T-cell (primary cell): ENCODE measurements around the gene OR10P1. TPM values are rescaled to one million over a fixed set of nuclear protein-coding genes. Genes with fewer than 3 reads are reported as not detected.
A peak's percentile ranks its signal among the peaks of the same experiment; 100 is the strongest.

Experiments used
- ATAC-seq, 4 experiments: fragments of 200-7000 bp in 3 of 4; fragments of 150-1000 bp in 1 of 4; cut with Tn5 transposase; replicated peaks in 1 of 4; 1 replicate in 3 of 4; 2 replicates in 1 of 4; pipeline ENCODE4 v1.10.0; 2021; ENCODE audit warnings: moderate library complexity in 3 of 4, mild to moderate bottlenecking in 2 of 4, moderate number of reproducible peaks in 1 of 4
- CTCF ChIA-PET, 2 donors: fragments of 300-600 bp; sonication (Branson Sonifier 250); formaldehyde crosslinking; loops; one replicate each; lab custom pipeline; 2022; ENCODE audit warnings: antibody characterized with exemption in 2 of 2; lab: Charles Lee
- POLR2A ChIA-PET, 2 donors: fragments of 300-600 bp; sonication (Branson Sonifier 250); formaldehyde crosslinking; loops; one replicate each; lab custom pipeline; 2022; ENCODE audit warnings: antibody characterized with exemption in 2 of 2; lab: Charles Lee
- DNase-seq, 35 experiments: peaks; one replicate each; pipeline versions ENCODE4 v3.0.0 to v3.0.0-alpha.2; 2013 to 2023
- H3K27ac ChIP-seq: one replicate; pipeline ENCODE4 v1.5.1; 2013; ENCODE audit warnings: low read length
- H3K27me3 ChIP-seq, 2 experiments: replicated peaks in 1 of 2; 1 replicate in 1 of 2; 2 replicates in 1 of 2; pipeline versions ENCODE4 v1.6.1 to v1.7.0; 2013; ENCODE audit warnings: low read length in 1 of 2, mixed read lengths in 1 of 2; ENCODE audit not compliant: control insufficient read depth in 2 of 2, insufficient read depth in 2 of 2; ENCODE audit errors: extremely low read depth in 1 of 2
- H3K36me3 ChIP-seq, 2 donors: 1 replicate in 1 of 2; 2 replicates in 1 of 2; pipeline versions ENCODE4 v1.6.1 to v1.7.0; 2013; ENCODE audit warnings: low read length in 1 of 2; ENCODE audit not compliant: control insufficient read depth in 2 of 2, insufficient read depth in 1 of 2; ENCODE audit errors: extremely low read depth in 1 of 2
- H3K4me1 ChIP-seq, 2 experiments: 1 replicate in 1 of 2; 2 replicates in 1 of 2; pipeline versions ENCODE4 v1.6.1 to v1.7.0; 2013; ENCODE audit warnings: low read length in 2 of 2, mixed read lengths in 1 of 2; ENCODE audit not compliant: insufficient read depth in 2 of 2, control insufficient read depth in 1 of 2; ENCODE audit errors: extremely low read depth in 1 of 2
- H3K4me3 ChIP-seq, 2 donors: 1 replicate in 1 of 2; 2 replicates in 1 of 2; pipeline versions ENCODE4 v1.5.1 to v1.7.0; 2013; ENCODE audit warnings: mild to moderate bottlenecking in 2 of 2, low read length in 1 of 2, moderate library complexity in 1 of 2; ENCODE audit not compliant: control insufficient read depth in 1 of 2; ENCODE audit errors: extremely low read depth in 1 of 2
- H3K9me3 ChIP-seq: 2 replicates; pipeline ENCODE4 v1.7.0; 2013
- H3K27ac Mint-ChIP-seq, 2 donors: one replicate each; pipeline ENCODE4 v1.8.0; 2020 to 2021; ENCODE audit warnings: mild to moderate bottlenecking in 2 of 2, mixed read lengths in 2 of 2
- H3K27me3 Mint-ChIP-seq, 2 donors: one replicate each; pipeline ENCODE4 v1.8.0; 2021 to 2022; ENCODE audit warnings: mixed read lengths in 2 of 2
- H3K36me3 Mint-ChIP-seq: one replicate; pipeline ENCODE4 v1.8.0; 2021; ENCODE audit warnings: mixed read lengths
- H3K4me1 Mint-ChIP-seq, 3 donors: one replicate each; pipeline ENCODE4 v1.8.0; 2020 to 2022; ENCODE audit warnings: mixed read lengths in 3 of 3, mild to moderate bottlenecking in 1 of 3
- H3K4me3 Mint-ChIP-seq, 3 donors: one replicate each; pipeline ENCODE4 v1.8.0; 2020 to 2022; ENCODE audit warnings: mild to moderate bottlenecking in 3 of 3, mixed read lengths in 3 of 3, moderate library complexity in 3 of 3
- H3K9me3 Mint-ChIP-seq, 3 donors: one replicate each; pipeline ENCODE4 v1.8.0; 2020 to 2022; ENCODE audit warnings: mixed read lengths in 3 of 3
- WGBS: methylation state at CpG from one replicate; pipeline ENCODE4 v1.1.5; 2013; ENCODE audit warnings: missing lambda C conversion rate; ENCODE audit not compliant: insufficient coverage; 5-methylcytosine and 5-hydroxymethylcytosine counted together
- total RNA-seq, 35 experiments: library from RNA in 6 of 35; stranded (reverse) in 6 of 35; fragments of 120-200 nt in 1 of 35; gene quantifications; one replicate each; pipeline versions ENCODE4 v1.2.1 to v1.2.4 and lab custom pipeline; 2013 to 2026

Gene OR10P1
- total RNA-seq, 5 donors from 2014 or later (not counting 1 experiment from before 2014, with no cell fraction given), result not detected

DNA sequence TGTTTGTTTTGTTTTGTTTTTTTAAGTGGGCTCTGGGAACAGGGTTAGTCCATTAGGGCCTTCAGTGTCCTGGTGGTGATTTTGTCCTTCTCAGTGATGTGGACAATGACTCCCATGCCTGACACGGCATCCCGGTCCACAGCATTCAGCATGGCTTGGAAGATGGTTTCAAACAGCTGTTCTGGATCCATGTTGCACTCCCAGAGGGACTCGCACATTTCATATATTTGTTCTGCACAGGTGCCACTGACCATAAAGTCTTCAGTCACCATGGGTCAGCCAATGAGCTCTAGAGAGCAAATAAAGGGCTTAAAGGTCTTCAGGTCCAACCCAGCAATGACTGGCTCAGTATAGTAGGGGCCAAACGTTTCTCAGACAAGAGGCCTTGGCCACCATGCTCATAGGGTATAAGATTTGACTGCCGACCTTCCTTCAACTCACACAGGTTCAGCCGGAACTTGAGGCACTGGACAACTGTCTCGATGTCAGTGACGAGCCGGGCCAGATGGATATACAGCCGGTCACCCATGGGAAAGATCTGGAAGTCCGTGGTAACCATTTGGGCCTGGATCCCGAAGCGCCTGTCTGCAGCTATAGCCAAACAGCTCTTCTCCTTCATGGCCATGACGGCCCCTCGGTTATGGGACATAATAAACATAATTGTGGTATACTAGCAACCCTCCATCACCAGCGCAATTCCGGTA lies 18.0 kb downstream of the OR10P1 start:
- Histone ChIP-seq H3K4me3 (no peak overlapping the region), H3K4me1 (no peaks in the 10 kb centered on the region), H3K27me3 (peaks cover 0 to 3% of the 10 kb centered on the region in 2 experiments), H3K9me3 (no peaks in the 10 kb centered on the region), H3K36me3 (no peaks in the 10 kb centered on the region), H3K27ac (no peak overlapping the region)
- POLR2A ChIA-PET, result no interaction called here
- Mint-ChIP-seq H3K4me3 (no peak overlapping the region), H3K4me1 (peaks cover 0 to 9% (median 7%) of the 10 kb centered on the region in 3 donors), H3K36me3 (no peaks in the 10 kb centered on the region), H3K27me3 (no peaks in the 10 kb centered on the region), H3K9me3 (no peaks in the 10 kb centered on the region), H3K27ac (no peak overlapping the region)
- DNase-seq (no peak), ATAC-seq (no peak)
- WGBS, result 90% methylated on average over 9 of the region's 17 CpGs
- CTCF ChIA-PET, result interaction anchor here (0.6 to 2.6 kb wide), 3 partner anchors 9 to 61 kb away, joined by 3 to 21 read pairs (median 6); partner anchors contain the start of gene BLOC1S1 (in 1 of the 2)

GRCh38 chr12:55657212-55657611 lies 20.5 kb downstream of the OR10P1 start:
- no peak overlapping the region for H3K27ac Mint-ChIP-seq
- POLR2A ChIA-PET, result interaction anchor here in 1 of 2 donors (0.6 kb wide), 1 partner anchor 12 kb away, joined by 5 read pairs; no protein-coding TSS in a partner anchor
- no peak for DNase-seq

DNA sequence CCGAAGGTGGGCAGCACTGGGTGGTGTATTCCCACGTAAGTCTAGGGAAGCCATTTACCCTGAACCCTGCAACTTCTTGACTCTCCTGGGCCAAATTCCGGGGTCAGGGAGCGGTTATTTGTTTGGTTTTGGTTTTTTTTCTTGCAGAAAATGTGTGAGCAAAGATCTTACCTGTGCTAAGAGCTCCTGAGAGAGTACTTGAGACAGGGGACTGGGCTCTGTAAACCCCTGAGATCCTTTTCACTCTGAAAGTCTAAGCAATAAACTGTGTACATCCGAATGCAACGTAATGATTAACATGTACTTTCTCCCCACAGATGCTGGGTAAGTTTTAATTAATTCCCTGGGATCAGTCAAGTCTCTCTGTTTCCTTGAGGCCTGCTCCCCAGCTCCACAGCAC lies 21.5 kb downstream of the OR10P1 start:
- H3K4me3 Mint-ChIP-seq, result no peak overlapping the region
- POLR2A ChIA-PET, result no interaction called here
- peaks cover 0 to 4% (median 2%) of the 10 kb centered on the region in 3 donors for H3K4me1 Mint-ChIP-seq
- Histone ChIP-seq H3K4me3 (no peak overlapping the region), H3K27me3 (peaks cover 0 to 3% of the 10 kb centered on the region in 2 experiments), H3K4me1 (no peaks in the 10 kb centered on the region), H3K27ac (no peak overlapping the region), H3K9me3 (no peaks in the 10 kb centered on the region), H3K36me3 (no peaks in the 10 kb centered on the region)
- 91% methylated on average over 4 of the region's 6 CpGs for WGBS
- CTCF ChIA-PET, result interaction anchor here in 1 of 2 donors (4.5 kb wide), 1 partner anchor 13 kb away, joined by 37 read pairs; no protein-coding TSS in a partner anchor
- no peak for DNase-seq
- no peak for ATAC-seq
- H3K27me3 Mint-ChIP-seq, result no peaks in the 10 kb centered on the region
- no peaks in the 10 kb centered on the region for H3K9me3 Mint-ChIP-seq
- H3K27ac Mint-ChIP-seq, result no peak overlapping the region
- H3K36me3 Mint-ChIP-seq, result no peaks in the 10 kb centered on the region

More at GRCh38 chr12:55657212-55657611, 20.5 kb downstream of the OR10P1 start:
- H3K4me3 Mint-ChIP-seq, result no peak overlapping the region
- Histone ChIP-seq H3K9me3 (no peaks in the 10 kb centered on the region), H3K4me1 (no peaks in the 10 kb centered on the region), H3K4me3 (no peak overlapping the region), H3K36me3 (no peaks in the 10 kb centered on the region), H3K27me3 (peaks cover 0 to 3% of the 10 kb centered on the region in 2 experiments), H3K27ac (no peak overlapping the region)
- H3K27me3 Mint-ChIP-seq, result no peaks in the 10 kb centered on the region
- no peaks in the 10 kb centered on the region for H3K36me3 Mint-ChIP-seq
- CTCF ChIA-PET, result interaction anchor here (0.5 to 4.5 kb wide), 9 partner anchors 11 to 649 kb away, joined by 3 to 37 read pairs (median 3); no protein-coding TSS in a partner anchor
- no peaks in the 10 kb centered on the region for H3K9me3 Mint-ChIP-seq
- peaks cover 0 to 7% (median 5%) of the 10 kb centered on the region in 3 donors for H3K4me1 Mint-ChIP-seq
- no CpG with 5 or more reads among the region's 4 CpGs for WGBS
- no peak for ATAC-seq

- Mint-ChIP-seq H3K9me3 (no peaks in the 10 kb centered on the region), H3K36me3 (no peaks in the 10 kb centered on the region), H3K4me1 (peaks cover 0 to 4% (median 2%) of the 10 kb centered on the region in 3 donors), H3K27ac (no peak overlapping the region), H3K27me3 (no peaks in the 10 kb centered on the region), H3K4me3 (no peak overlapping the region)
- 79% methylated on average over 2 of the region's 3 CpGs for WGBS
- Histone ChIP-seq H3K9me3 (no peaks in the 10 kb centered on the region), H3K27me3 (peaks cover 0 to 3% of the 10 kb centered on the region in 2 experiments), H3K4me1 (no peaks in the 10 kb centered on the region), H3K27ac (no peak overlapping the region), H3K36me3 (no peaks in the 10 kb centered on the region), H3K4me3 (no peak overlapping the region)
- ATAC-seq (no peak), DNase-seq (no peak)
- CTCF ChIA-PET, result interaction anchor here in 1 of 2 donors (0.6 to 4.5 kb wide), 2 partner anchors 8 to 13 kb away, joined by 4 to 37 read pairs; no protein-coding TSS in a partner anchor
- POLR2A ChIA-PET, result no interaction called here
These were observed 22.1 kb downstream of the OR10P1 start for GRCh38 chr12:55658635-55659391.

- CTCF ChIA-PET, result interaction anchor here in 1 of 2 donors (4.5 kb wide), 1 partner anchor 14 kb away, joined by 37 read pairs; no protein-coding TSS in a partner anchor
- 79% methylated on average over 8 of the region's 9 CpGs for WGBS
- peak in 1 of 35 experiments; percentile 29 for DNase-seq
These were observed 23.0 kb downstream of the OR10P1 start for GRCh38 chr12:55659486-55660385.

More at GRCh38 chr12:55659486-55660385, 23.0 kb downstream of the OR10P1 start:
- Histone ChIP-seq H3K36me3 (no peaks in the 10 kb centered on the region), H3K27me3 (peaks cover 0 to 8% of the 10 kb centered on the region in 2 experiments), H3K9me3 (no peaks in the 10 kb centered on the region), H3K27ac (no peak overlapping the region), H3K4me3 (no peak overlapping the region), H3K4me1 (no peaks in the 10 kb centered on the region)
- Mint-ChIP-seq H3K9me3 (no peaks in the 10 kb centered on the region), H3K27ac (no peak overlapping the region), H3K4me3 (no peak overlapping the region), H3K27me3 (no peaks in the 10 kb centered on the region), H3K36me3 (no peaks in the 10 kb centered on the region), H3K4me1 (peaks cover 0 to 4% (median 2%) of the 10 kb centered on the region in 3 donors)
- no peak for ATAC-seq
- POLR2A ChIA-PET, result no interaction called here
